HG03442 (cell line): Measurements from ENCODE around the gene CLDN2.
"Not testable (repeated sequence)": the region's sequence is repeated elsewhere in the genome, so short reads cannot be mapped to it uniquely, and the experiment has no call there.

ENCODE experiments used
- ATAC-seq: cut with Tn5 transposase; IDR thresholded peaks from one replicate; pipeline ENCODE4 v1.9.1; 2021; ENCODE audit warnings: mild to moderate bottlenecking, moderate library complexity; ENCODE audit not compliant: unreplicated experiment

The CLDN2 gene

GRCh38 chrX:106919932-106920452, at the start of gene CLDN2:
Gene CLDN2 (plus strand): TSS chrX:106920402. CDS start chrX:106928229, 7,827 bp downstream.
- no peak for ATAC-seq

GRCh38 chrX:106872796-106873195, 47.4 kb upstream of the CLDN2 start:
- not testable (repeated sequence) for ATAC-seq

- ATAC-seq = no peak
Measured at GRCh38 chrX:106874075-106874474, 46.1 kb upstream of the CLDN2 start.

GRCh38 chrX:106875151-106875550, 45.1 kb upstream of the CLDN2 start:
- no peak for ATAC-seq

- ATAC-seq = no peak
Measured at GRCh38 chrX:106889468-106889867, 30.7 kb upstream of the CLDN2 start.

- no peak for ATAC-seq
Measured at GRCh38 chrX:106891762-106892460, 28.3 kb upstream of the CLDN2 start.

- peak; percentile 90 for ATAC-seq
Measured at GRCh38 chrX:106894392-106894909, 25.8 kb upstream of the CLDN2 start.

- no peak for ATAC-seq
Measured at GRCh38 chrX:106894978-106895452, 25.2 kb upstream of the CLDN2 start.

- no peak for ATAC-seq
Measured at GRCh38 chrX:106897259-106897658, 22.9 kb upstream of the CLDN2 start.

- peak; percentile 72 for ATAC-seq
Measured at GRCh38 chrX:106898462-106898861, 21.7 kb upstream of the CLDN2 start.

GRCh38 chrX:106899276-106899675, 20.9 kb upstream of the CLDN2 start:
- ATAC-seq = no peak

GRCh38 chrX:106899841-106900240, 20.4 kb upstream of the CLDN2 start:
- ATAC-seq = no peak

GRCh38 chrX:106901341-106901740, 18.9 kb upstream of the CLDN2 start:
- ATAC-seq = no peak

- no peak for ATAC-seq
Measured at GRCh38 chrX:106901781-106902219, 18.4 kb upstream of the CLDN2 start.

GRCh38 chrX:106902684-106903083, 17.5 kb upstream of the CLDN2 start:
- no peak for ATAC-seq

GRCh38 chrX:106903291-106903824, 16.8 kb upstream of the CLDN2 start, which contains the start of gene RIPPLY1:
Gene RIPPLY1 (minus strand): TSS chrX:106903341. CDS start chrX:106903287, 54 bp downstream.
- ATAC-seq = no peak

GRCh38 chrX:106903856-106904528, 16.2 kb upstream of the CLDN2 start:
- ATAC-seq = no peak

- no peak for ATAC-seq
Measured at GRCh38 chrX:106905064-106905708, 15.0 kb upstream of the CLDN2 start.

- no peak for ATAC-seq
Measured at GRCh38 chrX:106906361-106906760, 13.8 kb upstream of the CLDN2 start.

- no peak for ATAC-seq
Measured at GRCh38 chrX:106912864-106913263, 7.3 kb upstream of the CLDN2 start.
